GM18499 (cell line): Measurements from ENCODE around the gene LIMA1.
"Not testable (repeated sequence)": the region's sequence is repeated elsewhere in the genome, so short reads cannot be mapped to it uniquely, and the experiment has no call there.

Experiments used
- ATAC-seq: cut with Tn5 transposase; IDR thresholded peaks from one replicate; pipeline ENCODE4 v1.9.1; 2021; ENCODE audit warnings: moderate number of reproducible peaks; ENCODE audit not compliant: insufficient read depth, unreplicated experiment

Gene LIMA1

GRCh38 chr12:50249464-50250182 lies 33.7 kb downstream of the LIMA1 start:
- ATAC-seq, result no peak

DNA sequence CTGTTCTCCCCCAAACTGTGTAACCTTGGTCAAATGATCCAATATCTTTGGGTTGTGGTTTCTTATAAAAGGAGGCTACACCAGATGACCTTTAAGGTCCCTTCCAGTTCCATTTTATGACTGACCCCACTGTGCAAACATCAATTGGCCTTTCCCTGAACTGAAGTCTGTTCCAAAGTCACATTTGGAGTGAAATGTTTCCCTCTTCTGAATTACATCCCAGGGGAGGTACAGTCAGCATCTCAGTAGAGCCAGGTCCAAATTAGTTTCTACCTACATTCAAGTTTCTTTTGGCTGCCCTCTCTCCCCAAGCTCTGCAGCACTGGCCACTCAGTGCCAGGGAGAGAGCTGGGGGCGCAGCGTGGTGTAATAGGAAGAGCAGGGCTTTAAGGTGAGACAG lies 34.4 kb downstream of the LIMA1 start:
- ATAC-seq, result no peak

DNA sequence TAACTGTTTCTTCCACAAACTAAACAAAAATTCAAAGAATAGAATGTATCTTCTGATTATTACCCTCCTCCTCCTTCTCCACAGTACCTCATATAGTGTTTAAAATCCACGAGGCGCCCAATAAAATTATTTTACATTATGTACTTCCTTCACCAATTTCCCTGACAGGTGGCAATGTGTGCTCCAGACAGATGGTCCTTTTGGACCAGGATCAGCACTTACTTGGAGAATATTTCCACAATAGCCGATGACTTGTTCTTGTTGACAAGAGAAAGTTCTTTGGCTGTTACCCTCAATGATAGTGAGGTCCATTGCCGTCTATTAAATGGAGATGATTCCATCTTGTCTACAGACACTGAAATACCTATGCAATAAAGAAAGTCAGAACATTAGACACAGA lies 34.9 kb downstream of the LIMA1 start:
- no peak for ATAC-seq

- not testable (repeated sequence) for ATAC-seq
Observed at GRCh38 chr12:50247665-50248064, 35.7 kb downstream of the LIMA1 start.

GRCh38 chr12:50246873-50247612 lies 36.3 kb downstream of the LIMA1 start:
- ATAC-seq, result no peak

DNA sequence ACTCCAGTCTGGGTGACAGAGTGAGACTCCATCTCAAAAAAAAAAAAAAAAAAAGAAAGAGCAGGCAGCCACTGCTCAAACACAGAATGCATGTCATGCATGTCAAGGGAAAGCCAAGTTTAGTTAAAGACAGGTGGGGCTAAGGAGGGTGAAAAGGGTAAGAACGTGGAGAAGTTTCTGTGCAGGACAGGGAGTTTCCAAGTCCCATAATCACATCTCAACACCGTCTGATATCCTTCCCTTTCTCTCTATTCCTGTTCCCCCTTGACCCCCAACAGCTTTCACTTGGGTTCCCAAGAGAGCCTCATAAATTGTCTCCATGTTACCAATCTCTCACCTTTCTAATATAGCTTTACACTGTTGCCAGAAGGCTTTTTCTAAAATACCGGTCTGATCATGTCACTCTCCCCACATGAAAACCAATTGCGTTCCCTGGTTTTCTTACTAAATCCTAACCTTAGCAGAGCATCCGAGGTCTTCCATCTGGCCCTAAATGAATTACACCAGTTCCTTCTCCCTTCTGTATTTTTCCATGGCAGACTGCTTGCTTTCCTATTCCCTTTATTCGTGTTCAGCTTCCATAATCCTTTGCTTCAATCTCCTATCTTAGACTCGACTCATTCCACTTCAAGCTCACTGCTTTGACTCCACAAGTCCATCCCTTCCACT lies 37.0 kb downstream of the LIMA1 start:
- ATAC-seq, result no peak

- ATAC-seq, result no peak
Observed at GRCh38 chr12:50243507-50243906, 39.8 kb downstream of the LIMA1 start.

- no peak for ATAC-seq
Observed at GRCh38 chr12:50242751-50243191, 40.5 kb downstream of the LIMA1 start.

- no peak for ATAC-seq
Observed at GRCh38 chr12:50241178-50241577, 42.1 kb downstream of the LIMA1 start.

DNA sequence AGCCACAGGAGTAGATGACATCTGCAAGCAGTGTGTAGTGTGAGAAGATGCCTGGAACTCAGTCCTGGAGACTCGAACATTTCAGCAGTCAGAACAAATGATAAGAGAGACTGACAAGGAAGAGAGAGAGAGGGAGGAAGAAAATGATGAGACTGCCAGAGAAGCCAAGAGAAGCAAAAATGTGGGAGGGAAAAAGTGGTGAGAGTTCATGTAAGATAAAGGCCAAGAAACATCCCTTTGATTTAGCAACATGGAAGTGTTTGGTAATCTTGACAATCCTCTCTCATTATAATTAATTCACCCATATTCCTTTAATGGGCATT lies 42.6 kb downstream of the LIMA1 start:
- ATAC-seq, result no peak

DNA sequence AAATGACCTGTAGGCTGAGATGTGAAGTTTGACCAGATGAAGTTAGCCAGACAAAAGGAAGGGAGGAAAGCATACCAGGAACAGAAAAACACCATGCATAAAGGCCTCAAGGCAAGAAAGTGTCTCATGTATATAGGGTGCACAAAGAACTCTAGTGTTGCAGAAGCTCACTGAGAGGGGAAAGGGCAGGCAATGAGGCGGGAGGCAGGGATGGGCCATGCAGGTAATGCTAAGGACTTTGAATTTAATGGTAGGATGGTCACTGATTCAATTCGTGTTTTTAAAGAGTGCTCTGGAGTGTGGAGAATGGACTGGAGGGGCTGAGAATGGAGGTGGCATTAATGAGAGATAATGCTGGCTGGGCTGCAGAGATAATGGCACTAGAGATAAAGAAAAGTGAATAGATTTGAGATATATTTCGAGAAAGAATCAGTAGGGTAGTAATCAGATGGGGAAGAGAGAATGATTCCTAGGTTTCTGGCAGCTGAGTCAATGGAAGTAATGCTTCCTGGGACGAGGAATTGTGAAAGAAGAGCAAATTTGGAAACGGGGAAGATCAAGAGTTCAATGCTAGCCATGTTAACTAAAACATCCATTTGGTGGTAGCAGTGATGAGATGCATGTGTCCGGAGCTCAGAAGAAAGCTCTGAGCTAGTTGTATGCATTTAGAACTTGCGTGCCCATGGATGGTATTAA lies 43.1 kb downstream of the LIMA1 start:
- no peak for ATAC-seq

GRCh38 chr12:50239355-50239891 lies 43.9 kb downstream of the LIMA1 start:
- no peak for ATAC-seq

GRCh38 chr12:50234347-50234746 lies 49.0 kb downstream of the LIMA1 start:
- ATAC-seq, result no peak

- ATAC-seq, result no peak
Observed at GRCh38 chr12:50232771-50233209, 50.5 kb downstream of the LIMA1 start.

- no peak for ATAC-seq
Observed at GRCh38 chr12:50232206-50232605, 51.1 kb downstream of the LIMA1 start.

DNA sequence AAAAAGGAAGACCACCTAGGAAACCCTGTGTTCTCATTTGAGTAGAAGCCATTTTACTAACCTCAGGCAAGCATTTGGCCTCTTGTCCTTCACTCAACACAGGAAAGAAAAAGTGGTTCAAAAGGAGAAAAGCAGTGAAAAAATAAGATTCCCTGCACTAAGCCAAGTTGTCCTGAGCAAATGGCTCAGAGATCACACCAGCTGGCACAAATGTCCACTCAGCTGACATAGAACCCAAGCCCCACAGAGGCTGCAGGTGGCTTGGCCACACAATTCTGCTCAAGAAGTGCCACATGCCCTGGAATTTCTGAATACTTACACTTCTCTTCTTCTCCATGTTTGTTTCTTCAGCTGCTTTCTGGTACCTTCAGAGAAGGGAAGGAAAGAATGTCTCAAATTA lies 52.0 kb downstream of the LIMA1 start:
- no peak for ATAC-seq

DNA sequence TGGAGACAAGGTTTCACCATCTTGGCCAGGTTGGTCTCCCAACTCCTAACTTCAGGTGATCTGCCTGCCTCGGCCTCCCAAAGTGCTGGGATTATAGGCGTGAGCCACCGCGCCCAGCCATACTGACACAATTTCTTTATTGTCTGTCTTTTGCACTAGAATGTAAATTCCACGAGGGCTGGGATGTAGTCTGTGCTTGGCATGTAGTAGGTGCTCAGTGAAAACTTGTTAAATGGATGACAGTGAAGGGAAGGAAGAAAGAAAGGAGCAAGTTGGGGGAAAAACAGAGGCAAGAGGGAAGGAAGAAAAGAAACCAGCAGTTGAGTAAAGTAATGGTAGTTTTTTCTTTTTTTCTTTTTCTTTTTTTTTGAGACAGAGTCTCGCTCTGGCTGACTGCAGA lies 53.1 kb downstream of the LIMA1 start:
- no peak for ATAC-seq

DNA sequence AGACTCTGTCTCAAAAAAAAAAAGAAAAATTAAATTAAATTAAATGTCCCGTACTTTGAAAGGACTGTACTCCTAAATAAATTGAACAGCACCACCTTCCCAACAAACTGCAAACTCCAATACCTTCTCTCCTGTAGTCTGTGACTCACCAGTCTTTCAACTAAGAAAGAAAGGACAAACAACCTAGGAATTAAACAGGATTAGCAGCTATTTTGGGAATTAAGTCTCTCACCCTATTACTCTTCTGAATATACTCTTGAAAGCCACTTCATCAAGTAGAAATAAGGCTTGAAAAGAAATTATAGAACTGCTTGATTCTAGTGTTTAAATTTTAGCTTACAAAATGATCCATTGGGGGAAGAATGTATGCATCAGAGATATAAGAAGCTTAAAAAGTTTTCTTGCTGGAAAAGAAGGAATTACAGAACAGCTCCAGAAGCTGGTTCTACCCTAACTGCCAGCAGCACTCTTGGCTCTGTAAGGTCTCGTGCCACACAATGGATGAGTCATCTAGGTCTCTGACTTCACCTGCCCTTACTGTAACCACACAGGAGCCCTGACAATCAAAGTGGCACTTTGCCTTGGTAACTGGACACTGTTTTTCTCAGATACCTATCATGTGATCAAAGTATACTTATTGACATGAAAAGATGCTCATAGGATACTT lies 59.2 kb downstream of the LIMA1 start:
- peak; percentile 34 for ATAC-seq

GRCh38 chr12:50222275-50222783 lies 61.0 kb downstream of the LIMA1 start:
- no peak for ATAC-seq
